ENCODE measurements around the gene KLHL21.
"Not testable (repeated sequence)": the region's sequence is repeated elsewhere in the genome, so short reads cannot be mapped to it uniquely, and the experiment has no call there.

Gene KLHL21, protein sequence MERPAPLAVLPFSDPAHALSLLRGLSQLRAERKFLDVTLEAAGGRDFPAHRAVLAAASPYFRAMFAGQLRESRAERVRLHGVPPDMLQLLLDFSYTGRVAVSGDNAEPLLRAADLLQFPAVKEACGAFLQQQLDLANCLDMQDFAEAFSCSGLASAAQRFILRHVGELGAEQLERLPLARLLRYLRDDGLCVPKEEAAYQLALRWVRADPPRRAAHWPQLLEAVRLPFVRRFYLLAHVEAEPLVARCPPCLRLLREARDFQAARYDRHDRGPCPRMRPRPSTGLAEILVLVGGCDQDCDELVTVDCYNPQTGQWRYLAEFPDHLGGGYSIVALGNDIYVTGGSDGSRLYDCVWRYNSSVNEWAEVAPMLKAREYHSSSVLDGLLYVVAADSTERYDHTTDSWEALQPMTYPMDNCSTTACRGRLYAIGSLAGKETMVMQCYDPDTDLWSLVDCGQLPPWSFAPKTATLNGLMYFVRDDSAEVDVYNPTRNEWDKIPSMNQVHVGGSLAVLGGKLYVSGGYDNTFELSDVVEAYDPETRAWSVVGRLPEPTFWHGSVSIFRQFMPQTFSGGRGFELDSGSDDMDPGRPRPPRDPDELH

DNA sequence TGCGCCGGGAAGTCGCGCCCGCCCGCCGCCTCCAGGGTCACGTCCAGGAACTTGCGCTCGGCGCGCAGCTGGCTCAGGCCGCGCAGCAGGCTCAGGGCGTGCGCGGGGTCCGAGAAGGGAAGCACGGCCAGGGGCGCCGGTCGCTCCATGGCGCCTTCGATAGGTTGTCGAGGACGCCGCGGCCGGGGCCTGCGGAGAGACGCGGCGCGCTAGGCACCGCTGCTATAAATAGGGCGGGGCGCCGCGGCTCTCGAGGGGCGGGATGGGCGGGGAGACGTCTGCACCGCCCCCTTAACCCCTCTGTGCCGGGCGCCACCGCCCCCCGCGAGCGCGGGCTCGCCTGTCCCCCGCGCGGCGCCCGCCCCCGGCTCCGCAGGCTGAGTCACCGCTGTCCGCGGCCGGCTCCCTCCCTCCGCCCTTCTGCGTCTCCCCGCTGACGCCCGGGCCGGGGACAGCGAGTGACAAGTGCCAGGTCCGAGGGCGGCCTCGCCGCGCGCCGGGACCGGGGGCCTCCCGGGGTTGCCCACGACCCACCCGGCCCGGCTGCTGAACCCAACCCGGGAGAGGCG is at the start of gene KLHL21:
Gene KLHL21 (minus strand): TSS at position 201 of the 569 bp plus-strand sequence. CDS start 52 bp downstream, at position 149.
- DNase-seq = peak in 1 of 2 experiments; percentile 70

DNA sequence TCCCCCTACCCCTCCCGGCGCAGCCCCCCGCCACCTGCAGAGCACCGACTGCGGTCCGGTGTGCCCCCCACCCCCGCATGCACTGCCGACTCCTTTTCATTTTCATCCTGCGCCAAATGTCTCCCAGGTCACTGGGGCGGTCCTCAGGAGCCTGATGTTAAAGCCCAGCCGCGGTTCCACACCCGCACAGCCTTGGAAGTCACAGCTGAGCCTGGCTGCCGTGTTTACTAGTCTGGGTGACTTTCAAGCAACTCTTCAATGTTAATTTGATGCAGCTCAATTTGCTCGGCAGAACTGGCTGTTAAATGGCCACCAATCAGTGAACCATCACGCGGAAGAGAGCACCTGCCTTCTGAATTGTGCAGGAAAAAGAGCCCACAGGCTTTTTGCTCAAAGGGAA is 49.2 kb upstream of the KLHL21 start:
- DNase-seq = no peak

DNA sequence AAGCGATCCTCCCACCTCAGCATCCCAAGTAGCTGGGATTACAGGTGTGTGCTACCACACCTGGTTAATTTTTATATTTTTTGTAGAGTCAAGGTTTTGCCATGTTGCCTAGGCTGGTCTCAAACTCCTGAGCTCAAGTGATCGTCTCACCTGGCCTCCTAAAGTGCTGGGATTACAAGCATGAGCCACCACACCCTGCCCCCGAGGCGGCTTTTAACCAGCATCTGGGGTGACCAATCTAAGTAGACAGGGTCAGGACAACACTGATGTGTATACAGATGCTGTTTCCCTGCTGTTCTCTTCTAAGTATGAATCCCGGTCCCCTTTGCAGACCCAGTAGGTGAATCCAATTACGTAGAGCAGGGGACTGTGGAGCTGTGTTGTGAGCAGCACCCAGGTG is 45.9 kb upstream of the KLHL21 start:
- DNase-seq = no peak

DNA sequence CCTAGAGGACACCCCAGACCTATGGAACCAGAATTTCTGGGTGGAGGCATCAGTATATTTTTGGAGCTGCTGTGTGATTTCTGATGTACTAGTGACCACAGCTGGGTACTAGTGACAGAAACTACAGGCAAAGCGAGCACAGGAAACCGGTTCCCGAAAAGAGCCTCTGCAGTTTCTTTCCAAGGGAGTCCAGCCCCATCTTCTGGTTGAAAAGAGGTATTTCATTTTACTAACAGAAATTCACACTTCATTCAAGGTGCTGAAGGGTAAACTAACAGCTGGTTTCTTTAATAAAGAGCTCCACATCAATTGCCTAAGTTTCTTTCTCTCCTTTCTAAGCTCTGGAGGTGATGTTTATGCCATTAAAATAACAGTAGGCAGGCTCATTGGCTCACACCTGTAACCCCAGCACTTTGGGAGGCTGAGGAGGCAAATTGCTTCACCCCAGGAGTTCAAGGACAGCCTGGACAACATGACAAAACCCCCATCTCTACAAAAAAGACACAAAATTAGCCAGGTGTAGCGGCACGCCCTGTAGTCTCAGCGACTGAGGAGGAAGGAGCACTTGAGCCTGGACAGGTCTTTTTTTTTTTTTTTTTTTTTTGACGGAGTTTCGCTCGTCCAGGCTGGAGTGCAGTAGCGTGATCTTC is 44.0 kb upstream of the KLHL21 start:
- DNase-seq = peak in 1 of 2 experiments; percentile 56

DNA sequence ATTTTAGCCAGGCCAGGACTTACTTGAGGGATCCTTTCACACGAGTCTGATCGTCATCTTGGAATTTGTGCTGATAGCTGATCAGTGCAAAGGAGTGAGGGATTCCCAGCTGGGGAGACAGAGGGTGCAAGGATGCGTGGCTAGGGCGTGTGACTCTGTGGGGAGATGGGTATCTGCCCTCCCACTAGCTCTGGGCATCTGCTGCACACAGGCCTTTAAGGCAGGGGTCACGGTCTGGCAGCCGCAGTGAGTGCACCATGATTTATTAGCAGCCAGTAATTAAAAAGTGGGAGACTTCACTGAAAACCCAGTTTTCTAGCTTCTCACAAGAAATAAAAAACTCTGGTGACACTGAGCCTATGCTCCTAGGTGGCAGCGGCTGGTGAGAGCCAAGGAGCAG is 42.3 kb upstream of the KLHL21 start:
- no peak for DNase-seq

DNA sequence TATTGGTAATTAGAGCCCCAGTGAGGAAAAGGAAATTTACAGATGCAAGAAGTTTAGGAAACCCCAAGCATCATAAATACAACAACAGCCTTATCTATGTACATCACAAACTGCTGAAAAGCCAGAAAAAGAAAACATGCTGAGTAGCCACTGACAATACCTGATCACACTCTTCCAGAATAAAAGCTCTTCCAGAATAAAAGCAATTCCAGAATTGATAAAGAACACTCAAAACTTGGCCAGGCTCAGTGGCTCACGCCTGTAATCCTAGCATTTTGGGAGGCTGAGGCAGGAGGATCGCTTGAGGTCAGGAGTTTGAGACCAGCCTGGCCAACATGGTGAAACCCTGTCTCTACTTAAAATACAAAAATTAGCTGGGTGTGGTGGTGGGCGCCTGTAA is 38.2 kb upstream of the KLHL21 start:
- DNase-seq = not testable (repeated sequence)

DNA sequence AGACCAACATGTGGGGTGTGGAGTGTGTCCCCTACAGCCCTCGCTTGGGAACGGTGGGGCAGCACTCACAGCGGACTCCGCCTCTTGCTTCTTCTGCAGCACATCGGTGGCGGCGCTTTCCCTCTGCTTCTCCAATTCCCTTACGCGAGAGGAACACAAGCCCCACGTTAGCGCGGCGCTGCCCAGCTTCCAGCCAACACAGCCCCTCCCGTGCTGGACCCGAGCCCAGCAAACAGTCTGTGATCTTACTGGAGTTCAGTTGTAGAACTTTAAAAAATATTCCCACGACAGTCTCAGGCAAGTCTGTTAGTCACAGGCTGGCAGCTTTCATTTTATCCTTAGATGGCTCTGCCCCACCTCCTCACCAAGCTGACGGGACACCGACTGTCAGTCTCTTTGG is 35.6 kb upstream of the KLHL21 start:
- DNase-seq = no peak

DNA sequence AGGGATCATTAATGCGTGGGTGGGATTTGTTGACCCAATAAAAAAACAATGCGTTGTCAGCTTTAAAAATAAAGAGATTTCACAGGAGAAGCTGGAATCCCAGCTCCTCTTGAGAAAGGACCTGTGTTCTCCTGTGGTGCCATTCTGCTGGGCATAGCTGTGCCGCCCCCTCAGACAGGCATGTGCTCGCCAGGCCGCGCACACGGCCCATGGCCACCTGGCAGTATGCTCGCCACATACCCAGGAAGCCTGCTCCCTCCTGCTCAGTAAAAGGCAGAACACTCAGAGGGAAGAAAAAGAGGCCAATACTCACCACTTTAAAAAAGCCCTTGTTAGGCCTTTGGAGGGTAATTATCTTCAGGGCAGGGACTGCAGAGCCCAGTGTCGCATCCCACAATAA is 35.1 kb upstream of the KLHL21 start:
- DNase-seq = no peak

DNA sequence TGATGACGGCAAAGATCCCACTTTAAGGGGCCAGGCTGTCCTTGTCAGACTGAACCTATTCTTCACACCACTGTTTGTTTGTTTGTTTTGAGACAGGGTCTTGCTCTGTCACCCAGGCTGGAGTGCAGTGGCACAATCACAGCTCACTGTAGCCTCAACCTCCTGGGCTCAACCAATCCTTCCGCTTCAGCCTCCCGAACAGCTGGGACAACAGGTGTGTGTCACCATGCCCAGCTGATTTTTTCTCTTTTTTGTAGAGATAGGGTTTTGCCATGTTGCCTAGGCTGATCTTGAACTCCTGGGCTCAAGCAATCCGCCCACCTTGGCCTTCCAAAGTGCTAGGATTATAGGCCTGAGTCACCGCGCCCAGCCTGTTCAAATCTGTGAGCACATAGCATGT is 34.1 kb upstream of the KLHL21 start:
- not testable (repeated sequence) for DNase-seq

DNA sequence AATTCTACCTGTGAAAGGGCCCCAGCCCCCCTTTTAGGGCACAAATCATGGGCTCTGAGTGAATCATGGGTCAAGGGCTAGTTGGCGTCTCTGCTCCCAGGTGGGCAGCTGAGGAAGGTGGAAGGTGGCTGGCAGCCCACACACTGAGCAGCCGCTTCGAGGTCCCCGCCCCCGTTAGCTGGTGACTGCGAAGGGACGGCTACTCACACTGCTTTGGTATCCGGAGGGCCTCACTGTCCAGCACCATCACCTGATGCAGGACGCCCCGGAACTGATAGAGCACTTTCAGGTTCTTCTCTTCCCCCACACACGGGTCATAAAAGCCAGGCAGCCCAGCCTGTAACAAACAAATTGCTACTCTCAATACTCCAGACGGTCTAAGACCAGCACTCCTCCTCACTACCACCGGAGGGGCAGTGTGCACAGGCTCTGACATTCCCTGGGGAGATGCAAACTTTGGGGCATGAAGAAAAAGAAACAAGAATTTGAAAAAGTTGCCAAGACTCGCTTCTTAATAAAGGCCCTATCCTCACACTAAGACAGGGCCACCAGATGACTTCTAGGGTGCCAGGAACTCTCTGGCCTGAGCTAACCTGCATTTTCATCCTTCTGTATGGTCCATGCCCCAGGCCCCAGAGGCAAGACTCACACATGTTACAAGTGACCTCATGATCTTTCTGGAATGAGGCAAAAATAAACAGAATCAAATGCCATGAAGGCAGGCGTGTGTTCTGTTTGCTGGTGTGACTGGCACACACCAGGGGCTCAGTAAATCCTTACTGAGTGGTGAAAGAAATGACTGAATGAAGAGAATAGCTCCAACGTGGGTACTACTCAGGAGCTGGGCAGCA is 33.5 kb upstream of the KLHL21 start:
- DNase-seq = no peak

DNA sequence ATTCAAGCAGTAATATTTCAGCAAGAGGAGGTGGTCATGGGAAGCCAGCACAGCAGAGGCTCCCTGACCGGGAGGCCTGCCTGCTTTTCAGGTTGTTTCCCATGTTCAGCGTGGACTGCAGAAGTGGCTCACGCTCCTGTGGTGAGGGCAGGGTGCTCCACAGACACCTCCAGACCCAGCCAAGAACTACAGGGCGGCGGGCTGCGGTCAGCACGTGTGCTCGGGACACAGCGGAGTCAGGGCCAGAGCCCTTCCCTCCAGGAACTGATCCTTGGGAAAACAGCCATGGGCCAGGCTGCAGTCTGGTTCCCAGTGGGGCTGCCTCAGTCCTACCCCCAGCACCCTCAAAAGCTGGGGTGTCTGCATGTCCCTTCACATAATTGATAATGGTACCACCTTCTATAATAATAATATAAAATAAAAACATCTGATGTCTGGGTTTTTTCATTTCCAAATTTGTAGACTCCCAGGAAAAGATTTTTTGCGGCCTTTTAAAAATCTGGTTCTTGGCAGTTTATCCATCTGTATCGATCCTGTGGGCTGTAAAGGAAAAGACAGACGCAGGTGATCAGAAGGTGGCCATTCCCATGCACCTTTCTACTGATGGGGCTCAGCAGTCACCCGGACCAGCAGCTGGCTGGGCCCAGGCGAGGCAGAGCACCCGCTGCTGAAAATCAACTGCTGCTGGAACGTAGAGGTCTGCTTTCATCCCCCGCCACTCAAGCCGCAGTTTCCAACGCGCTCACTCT is 32.7 kb upstream of the KLHL21 start:
- DNase-seq = no peak

DNA sequence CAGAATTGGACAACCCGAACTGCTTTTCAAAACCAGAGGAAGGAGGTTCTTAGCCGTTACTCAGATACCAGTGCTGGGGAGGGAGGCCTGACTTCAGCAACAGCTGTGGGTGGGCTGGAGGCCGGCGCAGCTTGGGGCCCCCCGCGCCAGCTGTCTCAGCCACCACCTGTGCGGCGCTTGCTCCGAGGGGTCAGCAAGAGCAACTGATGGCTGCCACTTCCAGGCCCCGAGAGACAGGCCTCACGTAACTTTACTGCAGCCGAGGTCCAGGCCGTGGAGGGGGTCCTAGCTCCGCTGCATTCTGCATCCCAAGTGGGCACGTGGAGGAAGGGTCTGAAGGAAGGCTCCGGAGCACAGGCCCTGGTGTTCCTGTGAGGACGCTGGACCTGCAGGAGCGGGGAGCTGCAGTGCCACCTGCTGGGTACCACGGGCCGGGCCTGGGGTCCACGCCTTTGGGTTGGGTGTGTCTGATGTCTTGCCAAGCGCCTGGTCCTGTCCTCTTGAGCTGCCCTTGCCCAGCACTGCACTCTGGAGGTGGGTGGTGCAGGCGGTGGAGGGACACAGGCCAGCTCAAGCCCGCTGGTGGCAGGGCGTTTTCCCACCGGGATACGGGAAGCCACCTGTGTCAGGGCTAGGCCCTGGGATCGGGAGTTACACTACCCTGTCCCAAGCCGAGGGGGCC is 31.8 kb upstream of the KLHL21 start:
- peak in 1 of 2 experiments; percentile 69 for DNase-seq

DNA sequence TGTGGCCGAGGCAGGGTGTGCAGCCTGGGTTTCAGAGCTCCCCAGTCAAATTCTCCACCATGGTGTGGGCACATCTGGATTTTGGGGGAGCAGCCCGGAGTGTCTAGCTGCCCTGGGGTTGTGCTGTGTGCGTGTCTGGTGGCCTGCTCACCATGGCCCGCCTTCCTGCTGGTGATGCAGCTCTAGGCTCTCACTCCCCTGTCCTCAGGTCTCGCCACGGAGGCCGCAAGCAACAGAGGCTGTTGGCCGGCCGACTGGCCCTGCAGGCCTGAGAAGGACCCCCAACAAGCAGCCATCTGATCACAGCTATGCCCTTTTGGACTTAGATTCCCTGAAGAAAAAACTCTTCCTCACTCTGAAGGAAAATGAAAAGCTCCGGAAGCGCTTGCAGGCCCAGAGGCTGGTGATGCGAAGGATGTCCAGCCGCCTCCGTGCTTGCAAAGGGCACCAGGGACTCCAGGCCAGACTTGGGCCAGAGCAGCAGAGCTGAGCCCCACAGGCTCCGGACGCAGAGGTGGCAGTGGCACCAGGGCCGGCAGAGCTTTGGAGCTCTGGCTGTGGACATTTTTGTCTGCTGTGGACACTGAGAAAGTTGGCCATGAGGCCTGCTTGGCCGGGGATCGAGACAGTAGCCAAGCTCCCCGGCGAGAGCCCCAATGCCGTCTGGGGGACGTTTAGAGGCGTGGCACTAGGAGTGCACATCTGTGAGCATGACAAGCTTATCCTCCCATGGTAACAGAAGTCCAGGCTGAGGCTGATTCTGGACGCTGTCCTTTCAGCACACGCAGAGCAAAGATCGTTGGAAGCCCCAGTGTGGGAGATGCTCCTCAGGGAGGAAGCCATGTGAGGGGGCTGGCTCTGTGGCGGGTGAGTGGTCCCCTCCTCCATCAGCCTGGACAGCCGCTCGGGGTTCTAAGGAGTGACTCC is 30.2 kb upstream of the KLHL21 start:
- no peak for DNase-seq

DNA sequence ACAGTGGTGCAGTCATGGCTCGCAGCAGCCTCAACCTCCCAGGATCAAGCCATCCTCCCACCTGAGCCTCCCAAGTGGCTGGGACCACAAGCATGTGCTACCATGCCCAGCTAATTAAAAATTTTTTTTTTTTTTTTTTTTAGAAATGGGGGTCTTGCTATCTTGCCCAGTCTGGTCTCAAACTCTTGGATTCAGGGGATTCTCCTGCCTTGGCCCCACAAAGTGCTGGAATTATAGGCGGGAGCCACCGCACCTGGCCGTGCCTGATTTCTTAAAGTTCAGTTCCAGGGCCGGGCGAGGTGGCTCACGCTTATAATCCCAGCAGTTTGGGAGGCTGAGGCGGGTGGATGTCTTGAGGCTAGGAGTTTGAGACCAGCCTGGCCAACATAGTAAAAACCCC is 28.4 kb upstream of the KLHL21 start:
- no peak for DNase-seq

DNA sequence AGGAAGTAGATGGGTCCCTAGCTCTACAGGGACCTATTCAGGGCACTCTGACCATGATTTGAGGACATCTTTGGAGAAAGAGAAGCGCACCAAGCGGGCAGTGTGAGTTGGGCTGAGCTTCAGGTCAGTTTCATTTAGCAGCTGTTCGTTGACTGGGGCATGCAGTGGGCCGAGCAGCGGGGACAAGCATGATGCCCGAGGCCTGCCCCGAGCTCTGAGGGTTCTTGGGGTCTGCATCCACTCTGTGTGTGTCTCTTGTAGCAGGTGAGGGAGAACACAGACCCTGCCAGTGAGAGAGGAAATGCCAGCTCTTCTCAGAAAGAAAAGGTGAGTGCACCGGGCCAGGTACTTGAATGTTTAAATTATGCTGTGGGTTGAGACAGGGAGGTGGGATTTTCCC is 27.4 kb upstream of the KLHL21 start:
- DNase-seq = no peak

DNA sequence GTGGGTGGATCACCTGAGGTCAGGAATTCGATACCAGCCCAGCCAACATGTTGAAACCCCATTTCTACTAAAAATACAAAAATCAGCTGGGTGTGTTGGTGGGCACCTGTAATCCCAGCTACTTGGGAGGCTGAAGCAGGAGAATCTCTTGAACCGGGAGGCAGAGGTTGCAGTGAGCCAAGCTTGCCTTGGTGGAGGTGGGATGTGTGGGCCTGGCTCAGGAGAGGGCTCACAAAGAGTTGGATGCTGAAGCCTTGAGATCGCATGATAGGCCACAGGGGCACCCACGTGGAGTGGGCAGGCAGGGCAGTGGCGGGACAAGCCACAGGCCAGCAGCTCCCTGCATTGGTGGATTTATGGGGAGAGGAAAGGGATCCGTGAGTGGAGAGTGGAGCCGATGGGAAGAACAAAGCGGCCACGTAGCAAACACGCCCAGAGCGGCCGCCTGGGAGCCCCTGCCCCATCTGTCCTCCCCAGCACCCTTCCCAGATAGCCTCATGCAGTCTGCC is 26.4 kb upstream of the KLHL21 start:
- DNase-seq = no peak

DNA sequence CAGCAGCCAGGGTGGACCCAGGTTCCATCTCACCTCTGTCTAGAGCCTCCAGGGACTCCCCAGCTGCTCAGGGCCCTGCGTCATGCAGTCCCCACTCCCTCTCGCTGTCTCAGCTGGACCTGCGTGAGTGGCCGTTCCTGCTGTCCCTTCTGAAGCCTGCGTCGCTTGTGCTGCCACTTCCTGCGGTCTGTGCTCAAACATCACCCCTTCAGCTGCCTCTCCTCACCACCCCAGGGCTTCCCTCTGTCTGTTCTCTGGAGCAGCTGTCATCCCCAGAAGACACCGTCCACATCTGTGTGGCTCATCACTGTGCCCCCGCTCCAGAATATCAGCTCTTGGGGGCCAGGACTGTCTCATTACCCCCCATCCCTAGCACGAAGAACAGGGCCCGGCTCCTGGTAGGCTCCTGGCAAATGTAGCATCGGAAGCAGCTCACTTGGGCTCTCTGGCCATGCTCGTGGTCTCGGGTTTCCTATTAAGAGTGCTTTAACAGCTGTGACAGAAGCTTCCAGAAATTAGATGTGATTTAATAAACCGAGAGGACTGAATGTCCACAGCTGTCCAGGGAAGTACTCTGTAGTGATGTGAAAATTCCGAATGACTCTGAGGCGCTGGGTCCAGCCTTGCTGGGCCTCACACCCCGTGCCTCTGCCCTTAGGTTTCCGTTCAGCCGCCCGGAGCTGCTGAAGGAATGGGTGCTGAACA is 25.3 kb upstream of the KLHL21 start:
- no peak for DNase-seq

DNA sequence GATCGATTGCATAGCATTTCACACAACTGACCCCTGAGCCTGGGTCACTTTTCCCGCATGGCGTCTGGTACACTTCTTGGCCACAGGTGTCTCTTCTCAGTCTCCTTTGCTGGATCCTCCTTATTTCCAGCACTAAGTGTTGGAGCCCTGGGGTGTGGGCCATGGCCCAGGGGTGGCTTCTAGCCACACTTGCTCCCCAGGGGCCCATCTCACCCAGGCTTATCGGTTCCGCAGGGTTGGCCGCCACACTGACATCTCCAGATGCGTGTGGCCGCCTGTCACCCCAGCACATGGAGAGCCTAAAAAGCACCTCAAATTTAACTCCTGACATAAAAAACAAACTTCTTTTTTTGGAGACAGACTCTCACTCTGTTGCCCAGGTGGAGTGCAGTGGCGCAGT is 24.4 kb upstream of the KLHL21 start:
- no peak for DNase-seq

DNA sequence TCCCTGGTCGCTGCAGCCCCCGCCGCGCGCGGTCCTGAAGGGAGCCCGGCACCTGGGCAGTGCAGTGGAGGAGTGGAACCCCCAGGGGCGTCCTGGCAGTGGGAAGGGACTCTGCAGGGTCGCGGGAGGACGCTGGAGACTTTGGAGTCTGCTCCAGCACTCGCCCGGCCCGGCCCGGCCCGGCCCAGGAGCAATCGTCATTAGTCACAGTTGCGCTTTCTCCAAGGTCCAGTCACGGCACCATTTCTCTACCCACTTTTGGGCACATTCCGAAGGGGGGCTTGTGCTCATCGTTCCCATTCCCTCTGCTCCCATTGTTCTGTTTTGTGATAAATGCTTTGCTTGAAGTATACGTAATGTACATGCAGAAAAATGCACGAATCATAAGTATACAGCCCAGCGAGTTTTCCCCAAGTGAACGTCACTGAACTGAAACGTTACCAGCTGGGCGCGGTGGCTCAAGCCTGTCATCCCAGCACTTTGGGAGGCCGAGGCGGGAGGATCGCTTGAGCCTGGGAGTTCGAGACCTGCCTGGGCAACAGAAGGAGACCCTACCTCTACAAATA is 23.0 kb upstream of the KLHL21 start:
- DNase-seq = no peak
